ENCODE results near the gene TAOK2.
"Not testable (repeated sequence)": the region's sequence is repeated elsewhere in the genome, so short reads cannot be mapped to it uniquely, and the experiment has no call there.

Gene TAOK2

DNA sequence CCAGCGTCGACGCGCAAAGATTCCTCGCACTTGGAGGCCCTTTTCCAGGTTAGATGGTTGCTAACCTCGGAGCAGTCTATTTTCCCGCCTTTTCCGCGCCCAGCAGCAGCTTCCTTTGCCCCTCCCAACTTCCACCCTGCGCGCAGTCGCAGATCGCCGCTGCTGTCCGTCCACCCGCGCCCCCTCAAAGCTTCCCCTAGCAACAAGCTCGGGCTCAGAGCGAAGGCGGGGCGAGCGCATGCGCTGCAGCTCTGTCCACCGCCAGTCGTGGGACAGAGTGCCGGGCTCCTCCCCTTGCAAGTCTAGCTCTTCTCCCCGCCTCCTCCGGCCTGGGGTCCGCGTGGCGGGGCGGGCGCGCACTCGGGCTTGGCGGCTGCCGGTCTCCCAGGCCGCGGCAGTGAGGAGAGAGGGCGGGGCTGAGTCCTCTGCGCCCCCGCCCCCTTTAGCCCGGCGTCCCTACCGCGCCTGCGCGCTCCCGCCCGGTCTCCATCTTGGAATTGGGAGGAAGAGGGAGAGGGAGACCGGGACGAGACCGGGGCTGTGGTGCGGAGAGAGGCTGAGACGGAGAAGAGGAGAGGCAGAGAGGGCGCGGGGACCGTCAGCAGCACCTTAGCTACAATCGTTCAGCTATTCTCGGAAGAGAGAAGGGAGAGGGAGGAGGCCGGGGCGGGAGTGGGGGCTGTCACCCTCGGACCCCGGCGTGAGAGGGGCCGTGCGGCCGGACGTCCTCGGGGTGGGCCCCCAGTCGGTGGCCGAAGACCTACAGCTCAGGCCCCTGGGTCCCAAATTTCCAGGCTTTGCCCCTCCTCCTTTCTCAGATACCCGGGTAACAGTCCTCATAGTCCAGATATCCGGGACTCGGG lies at the start of gene TAOK2:
TSS of gene TAOK2 (plus strand) at position 485 of the 863 bp plus-strand sequence. CDS start 3,905 bp downstream, outside the sequence.
- POLR2A ChIA-PET = interaction anchor here (0.6 to 1.1 kb wide), 6 partner anchors 12 to 157 kb away, joined by 3 to 7 read pairs (median 4); partner anchors contain the start of genes HIRIP3, PAGR1 and TMEM219
- DNase-seq (ENCODE audit: extremely low spot score) = peak; percentile 100
- CTCF ChIA-PET = interaction anchor here (0.6 to 4.4 kb wide), 12 partner anchors 9 to 183 kb away, joined by 3 to 32 read pairs (median 6); partner anchors contain the start of genes KIF22, TLCD3B and TMEM219
- TF ChIP-seq, protein P1, sequence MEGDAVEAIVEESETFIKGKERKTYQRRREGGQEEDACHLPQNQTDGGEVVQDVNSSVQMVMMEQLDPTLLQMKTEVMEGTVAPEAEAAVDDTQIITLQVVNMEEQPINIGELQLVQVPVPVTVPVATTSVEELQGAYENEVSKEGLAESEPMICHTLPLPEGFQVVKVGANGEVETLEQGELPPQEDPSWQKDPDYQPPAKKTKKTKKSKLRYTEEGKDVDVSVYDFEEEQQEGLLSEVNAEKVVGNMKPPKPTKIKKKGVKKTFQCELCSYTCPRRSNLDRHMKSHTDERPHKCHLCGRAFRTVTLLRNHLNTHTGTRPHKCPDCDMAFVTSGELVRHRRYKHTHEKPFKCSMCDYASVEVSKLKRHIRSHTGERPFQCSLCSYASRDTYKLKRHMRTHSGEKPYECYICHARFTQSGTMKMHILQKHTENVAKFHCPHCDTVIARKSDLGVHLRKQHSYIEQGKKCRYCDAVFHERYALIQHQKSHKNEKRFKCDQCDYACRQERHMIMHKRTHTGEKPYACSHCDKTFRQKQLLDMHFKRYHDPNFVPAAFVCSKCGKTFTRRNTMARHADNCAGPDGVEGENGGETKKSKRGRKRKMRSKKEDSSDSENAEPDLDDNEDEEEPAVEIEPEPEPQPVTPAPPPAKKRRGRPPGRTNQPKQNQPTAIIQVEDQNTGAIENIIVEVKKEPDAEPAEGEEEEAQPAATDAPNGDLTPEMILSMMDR (IDR thresholded peaks at IDR 0.05; ENCODE audit: control extremely low read depth, extremely low read depth, low read depth, missing control alignments) = no peak

DNA sequence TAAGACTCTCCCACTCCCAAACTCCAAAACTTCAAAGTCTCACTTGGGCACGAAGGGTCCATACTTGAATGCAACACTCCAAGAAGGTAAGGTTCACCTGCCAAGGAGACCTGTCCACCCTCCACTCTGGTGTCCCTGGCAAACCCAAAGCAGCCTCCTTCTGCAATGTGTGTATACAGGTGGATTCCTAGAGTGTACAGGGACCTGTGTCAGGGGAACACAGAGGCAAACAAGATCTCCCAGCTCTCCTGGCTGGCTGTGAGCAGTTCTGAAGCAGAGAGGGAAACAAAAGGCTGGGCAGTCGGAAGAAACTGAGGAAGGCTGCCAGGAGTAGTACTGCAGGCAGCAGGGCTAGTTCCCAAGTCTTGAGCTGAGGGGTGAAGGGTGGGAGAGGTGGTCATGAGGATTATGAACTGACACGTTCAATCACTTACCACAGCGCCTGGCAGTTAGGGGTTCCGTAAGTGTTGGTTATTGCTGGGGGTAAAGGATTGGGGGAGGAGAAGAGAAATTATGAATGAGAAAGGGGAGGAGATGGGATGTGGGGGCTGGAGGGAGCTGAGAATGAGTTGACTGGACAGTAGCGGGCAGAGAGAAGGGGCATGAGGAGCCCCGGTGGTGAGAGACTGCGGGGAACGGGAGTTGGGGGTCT lies 48.4 kb upstream of the TAOK2 start:
- TF ChIP-seq, protein P1 (IDR thresholded peaks at IDR 0.05; ENCODE audit: control extremely low read depth, extremely low read depth, low read depth, missing control alignments) = no peak
- no peak for DNase-seq (ENCODE audit: extremely low spot score)
- ChIA-PET CTCF (interaction anchor here (1.2 to 1.9 kb wide), 3 partner anchors 8 to 47 kb away, joined by 3 to 6 read pairs (median 3); no protein-coding TSS in a partner anchor), POLR2A (no interaction called here)

DNA sequence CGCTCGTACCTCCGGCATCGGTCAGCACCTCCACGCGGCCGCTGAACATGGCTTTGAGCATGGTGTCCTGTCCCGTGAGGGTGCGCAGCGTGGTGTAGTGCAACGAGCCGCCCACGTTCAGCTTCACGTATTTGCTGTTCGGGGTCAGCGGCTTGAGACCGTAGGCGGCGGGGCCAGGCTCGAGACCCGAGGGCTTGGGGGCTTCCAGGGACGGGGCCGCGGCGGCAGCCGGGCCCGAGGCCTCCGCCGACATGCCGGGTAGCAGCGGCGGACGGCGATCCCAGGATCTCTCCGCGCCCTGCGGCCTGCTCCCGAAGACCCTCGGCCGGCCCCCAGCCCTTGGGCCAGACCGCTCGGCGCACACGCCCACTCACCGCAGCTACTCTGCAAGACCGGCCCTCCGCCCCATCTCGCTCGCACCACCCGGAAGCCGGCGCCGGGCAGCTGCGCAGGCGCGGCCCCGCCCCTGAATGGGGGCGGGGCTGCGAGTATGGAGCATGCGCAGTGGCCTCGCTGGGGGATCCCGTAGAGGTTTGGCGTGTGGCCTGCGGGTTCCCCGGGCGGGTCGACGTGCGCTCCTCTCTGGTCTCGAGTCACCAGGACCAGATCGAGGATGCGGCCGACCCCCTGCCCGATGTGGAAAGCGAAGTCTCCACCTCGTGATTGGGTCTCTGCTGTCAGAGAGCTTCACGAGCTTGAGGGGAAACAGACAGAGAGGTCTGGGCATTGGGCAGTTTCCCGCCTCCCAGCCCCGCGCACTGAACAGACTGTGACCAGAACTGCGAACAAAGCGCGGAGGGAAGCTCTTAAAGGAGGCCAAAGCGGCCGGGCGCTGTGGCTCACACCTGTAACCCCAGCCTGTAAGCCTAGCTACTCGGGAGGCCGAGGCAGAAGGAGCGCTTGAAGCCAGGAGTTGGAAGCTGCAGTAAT lies 47.6 kb upstream of the TAOK2 start, which contains the start of gene KCTD13:
TSS of gene KCTD13 (minus strand) at position 446 of the 930 bp plus-strand sequence. CDS start at position 253, 193 bp downstream.
- TF ChIP-seq, protein P1 (IDR thresholded peaks at IDR 0.05; ENCODE audit: control extremely low read depth, extremely low read depth, low read depth, missing control alignments) = no peak
- ChIA-PET CTCF (interaction anchor here (0.8 to 1.9 kb wide), 7 partner anchors 9 to 80 kb away, joined by 3 to 6 read pairs (median 3); partner anchors contain the start of gene INO80E), POLR2A (interaction anchor here (0.6 kb wide), 1 partner anchor 61 kb away, joined by 7 read pairs; no protein-coding TSS in a partner anchor)
- DNase-seq (ENCODE audit: extremely low spot score) = peak; percentile 100

DNA sequence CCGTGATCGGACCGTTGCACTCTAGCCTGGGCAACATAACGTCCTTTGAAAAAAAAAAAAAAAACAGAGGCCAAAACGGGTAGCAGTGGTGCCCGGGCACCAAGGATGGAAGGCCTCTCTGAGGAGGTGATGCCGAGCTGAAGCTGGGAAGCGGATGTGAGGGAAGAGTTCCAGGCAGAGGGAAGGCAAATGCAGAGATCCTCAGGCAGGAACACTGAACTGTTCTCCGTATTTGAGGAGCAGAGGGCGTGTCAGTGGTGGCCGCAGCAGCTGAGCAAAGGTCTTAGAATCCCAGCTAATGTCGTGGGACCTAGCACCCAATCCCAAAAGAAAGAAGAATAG lies 47.0 kb upstream of the TAOK2 start:
- no peak for DNase-seq (ENCODE audit: extremely low spot score)
- ChIA-PET CTCF (interaction anchor here (0.8 to 1.9 kb wide), 8 partner anchors 10 to 79 kb away, joined by 3 to 6 read pairs (median 4); partner anchors contain the start of gene INO80E), POLR2A (interaction anchor here (0.6 kb wide), 1 partner anchor 62 kb away, joined by 7 read pairs; no protein-coding TSS in a partner anchor)
- TF ChIP-seq, protein P1 (IDR thresholded peaks at IDR 0.05; ENCODE audit: control extremely low read depth, extremely low read depth, low read depth, missing control alignments) = no peak

DNA sequence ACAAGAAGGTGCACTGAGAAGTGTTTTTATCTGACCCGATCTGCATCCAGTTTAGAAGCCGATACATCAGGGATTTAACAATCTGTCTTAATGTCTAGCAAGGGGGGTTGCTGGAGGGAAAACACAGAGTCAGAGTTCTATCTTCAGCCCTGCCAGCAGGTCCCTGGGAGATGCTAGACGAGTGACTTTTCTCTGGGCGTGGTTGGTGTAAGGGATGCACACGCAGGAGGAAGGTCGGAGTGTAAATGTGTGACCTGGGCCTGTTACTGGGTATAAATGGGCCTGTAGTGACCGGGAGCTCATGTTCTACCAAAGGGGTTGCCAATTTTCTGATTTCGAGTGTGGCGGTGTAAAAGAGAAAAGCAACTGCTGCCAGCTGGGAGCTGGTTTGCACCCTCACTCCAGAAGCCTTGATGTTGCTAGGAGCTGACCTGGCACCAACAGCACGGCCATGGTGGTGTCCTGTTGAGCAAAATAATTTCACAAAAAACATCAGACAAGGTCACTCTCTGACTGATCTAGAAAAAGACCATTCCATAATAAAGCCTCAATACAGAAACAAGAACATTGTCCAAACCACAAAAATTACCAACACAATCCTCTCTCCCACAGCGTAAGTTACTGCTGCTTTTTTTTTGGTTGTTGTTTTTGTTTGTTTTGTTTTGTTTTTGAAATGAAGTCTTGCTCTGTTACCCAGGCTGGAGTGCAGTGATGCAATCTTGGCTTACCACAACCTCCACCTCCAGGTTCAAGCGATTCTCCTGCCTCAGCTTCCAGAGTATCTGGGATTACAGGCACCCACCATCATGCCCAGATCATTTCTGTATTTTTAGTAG lies 46.4 kb upstream of the TAOK2 start:
- no peak for DNase-seq (ENCODE audit: extremely low spot score)
- TF ChIP-seq, protein P1 (IDR thresholded peaks at IDR 0.05; ENCODE audit: control extremely low read depth, extremely low read depth, low read depth, missing control alignments) = no peak
- ChIA-PET CTCF (interaction anchor here (1.0 to 1.5 kb wide), 4 partner anchors 10 to 79 kb away, joined by 3 to 4 read pairs (median 4); no protein-coding TSS in a partner anchor), POLR2A (interaction anchor here (0.5 to 0.6 kb wide), 2 partner anchors 34 to 63 kb away, joined by 5 to 7 read pairs; no protein-coding TSS in a partner anchor)

DNA sequence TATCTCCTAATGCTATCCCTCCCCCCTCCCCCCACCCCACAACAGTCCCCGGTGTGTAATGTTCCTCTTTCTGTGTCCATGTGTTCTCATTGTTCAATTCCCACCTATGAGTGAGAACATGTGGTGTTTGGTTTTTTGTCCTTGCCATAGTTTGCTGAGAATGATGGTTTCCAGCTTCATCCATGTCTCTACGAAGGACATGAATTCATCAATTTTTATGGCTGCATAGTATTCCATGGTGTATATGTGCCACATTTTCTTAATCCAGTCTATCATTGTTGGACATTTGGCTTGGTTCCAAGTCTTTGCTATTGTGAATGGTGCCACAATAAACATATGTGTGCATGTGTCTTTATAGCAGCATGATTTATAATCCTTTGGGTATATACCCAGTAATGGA lies 41.9 kb upstream of the TAOK2 start:
- POLR2A ChIA-PET = not testable (repeated sequence)

More for the DNA sequence above, 41.9 kb upstream of the TAOK2 start:
- CTCF ChIA-PET; DNase-seq (ENCODE audit: extremely low spot score): not testable (repeated sequence)

Data from GM10248 (cell line).